ENCODE measurements around the gene LDAF1.
"Not testable (repeated sequence)": the region's sequence is repeated elsewhere in the genome, so short reads cannot be mapped to it uniquely, and the experiment has no call there.

Gene LDAF1

GRCh38 chr16:21161211-21161610, 2.7 kb downstream of the LDAF1 start:
- no peak overlapping the region for H3K4me3 ChIP-seq (ENCODE audit: low read depth, low read length)

- H3K4me3 ChIP-seq (ENCODE audit: low read depth, low read length) = no peak overlapping the region
These were observed 4.2 kb downstream of the LDAF1 start for GRCh38 chr16:21162661-21163151.

GRCh38 chr16:21163576-21163975, 5.1 kb downstream of the LDAF1 start:
- no peak overlapping the region for H3K4me3 ChIP-seq (ENCODE audit: low read depth, low read length)

GRCh38 chr16:21164521-21165168, 6.2 kb downstream of the LDAF1 start:
- no peak overlapping the region for H3K4me3 ChIP-seq (ENCODE audit: low read depth, low read length)

GRCh38 chr16:21166561-21166961, 8.1 kb downstream of the LDAF1 start:
- H3K4me3 ChIP-seq (ENCODE audit: low read depth, low read length) = no peak overlapping the region

- H3K4me3 ChIP-seq (ENCODE audit: low read depth, low read length) = no peak overlapping the region
These were observed 8.9 kb downstream of the LDAF1 start for GRCh38 chr16:21167360-21167759.

- no peak overlapping the region for H3K4me3 ChIP-seq (ENCODE audit: low read depth, low read length)
These were observed 9.6 kb downstream of the LDAF1 start for GRCh38 chr16:21167929-21168602.

- H3K4me3 ChIP-seq (ENCODE audit: low read depth, low read length) = no peak overlapping the region
These were observed 10.9 kb downstream of the LDAF1 start for GRCh38 chr16:21169249-21169981.

GRCh38 chr16:21170116-21170515, 11.6 kb downstream of the LDAF1 start:
- not testable (repeated sequence) for H3K4me3 ChIP-seq (ENCODE audit: low read depth, low read length)

GRCh38 chr16:21172650-21173049, 14.2 kb downstream of the LDAF1 start:
- no peak overlapping the region for H3K4me3 ChIP-seq (ENCODE audit: low read depth, low read length)

GRCh38 chr16:21175397-21175796, 16.9 kb downstream of the LDAF1 start:
- no peak overlapping the region for H3K4me3 ChIP-seq (ENCODE audit: low read depth, low read length)

GRCh38 chr16:21179126-21179982, 20.9 kb downstream of the LDAF1 start:
- no peak overlapping the region for H3K4me3 ChIP-seq (ENCODE audit: low read depth, low read length)

GRCh38 chr16:21179983-21180365, 21.5 kb downstream of the LDAF1 start:
- no peak overlapping the region for H3K4me3 ChIP-seq (ENCODE audit: low read depth, low read length)

- H3K4me3 ChIP-seq (ENCODE audit: low read depth, low read length) = no peak overlapping the region
These were observed 25.5 kb downstream of the LDAF1 start for GRCh38 chr16:21183995-21184394.

GRCh38 chr16:21184834-21185233, 26.4 kb downstream of the LDAF1 start:
- no peak overlapping the region for H3K4me3 ChIP-seq (ENCODE audit: low read depth, low read length)

GRCh38 chr16:21185659-21186325, 27.3 kb downstream of the LDAF1 start:
- no peak overlapping the region for H3K4me3 ChIP-seq (ENCODE audit: low read depth, low read length)

- no peak overlapping the region for H3K4me3 ChIP-seq (ENCODE audit: low read depth, low read length)
These were observed 27.8 kb downstream of the LDAF1 start for GRCh38 chr16:21186326-21186691.

GRCh38 chr16:21189311-21189710, 30.8 kb downstream of the LDAF1 start:
- no peak overlapping the region for H3K4me3 ChIP-seq (ENCODE audit: low read depth, low read length)

GRCh38 chr16:21190013-21190412, 31.5 kb downstream of the LDAF1 start:
- H3K4me3 ChIP-seq (ENCODE audit: low read depth, low read length) = no peak overlapping the region

GRCh38 chr16:21190599-21190998, 32.1 kb downstream of the LDAF1 start:
- H3K4me3 ChIP-seq (ENCODE audit: low read depth, low read length) = no peak overlapping the region

GRCh38 chr16:21192991-21193390, 34.5 kb downstream of the LDAF1 start:
- no peak overlapping the region for H3K4me3 ChIP-seq (ENCODE audit: low read depth, low read length)

Measured in iPS-11a (cell line).